Activated naive CD4-positive, alpha-beta T cell (primary cell): ENCODE measurements around the gene U2AF1L4.
"Not testable (repeated sequence)": the region's sequence is repeated elsewhere in the genome, so short reads cannot be mapped to it uniquely, and the experiment has no call there.

ENCODE experiments used
- DNase-seq, 4 experiments: peaks; one replicate each; lab custom pipeline; 2025; lab: John Stamatoyannopoulos, UW

Gene U2AF1L4

GRCh38 chr19:35780717-35781116 is 35.5 kb upstream of the U2AF1L4 start:
- DNase-seq, result no peak

GRCh38 chr19:35780058-35780457 is 34.8 kb upstream of the U2AF1L4 start:
- DNase-seq, result no peak

DNA sequence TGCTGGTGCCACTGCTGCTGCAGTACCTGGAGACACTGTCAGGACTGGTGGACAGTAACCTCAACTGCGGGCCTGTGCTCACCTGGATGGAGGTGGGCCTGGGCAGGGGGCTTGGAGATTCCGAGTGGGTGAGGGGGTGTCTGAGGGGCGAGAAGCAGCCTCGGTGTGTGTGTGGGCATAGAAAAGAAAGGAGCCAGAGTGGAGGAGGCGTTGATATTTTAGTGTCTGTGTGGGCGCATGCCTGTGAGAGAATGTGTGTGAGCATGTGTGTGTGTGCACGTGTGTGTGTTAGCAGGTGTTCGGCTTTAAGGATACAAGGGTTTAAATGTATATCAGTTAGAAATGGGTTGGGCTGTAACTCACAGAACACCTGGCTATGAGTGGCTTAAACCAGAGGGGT is 33.8 kb upstream of the U2AF1L4 start:
- no peak for DNase-seq

DNA sequence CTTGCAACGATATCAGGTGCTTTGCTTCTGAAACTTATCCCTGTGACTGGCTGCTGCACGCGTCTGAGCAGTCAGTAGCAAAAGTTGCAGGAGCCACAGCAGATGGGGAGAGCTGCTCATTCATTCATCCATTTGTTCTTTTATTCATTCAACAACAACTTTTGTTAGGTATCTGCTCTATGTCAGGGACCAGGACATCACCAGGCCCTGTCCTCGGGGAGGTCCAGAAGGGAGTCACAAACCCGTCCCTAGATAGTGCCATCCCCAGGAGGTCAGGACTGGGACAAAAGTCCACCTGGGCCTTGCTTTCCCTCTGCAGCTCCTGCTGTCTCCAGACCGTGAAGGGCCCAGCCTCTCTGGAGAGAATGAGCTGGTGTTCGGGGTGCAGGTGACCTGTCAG is 32.7 kb upstream of the U2AF1L4 start:
- DNase-seq, result no peak

DNA sequence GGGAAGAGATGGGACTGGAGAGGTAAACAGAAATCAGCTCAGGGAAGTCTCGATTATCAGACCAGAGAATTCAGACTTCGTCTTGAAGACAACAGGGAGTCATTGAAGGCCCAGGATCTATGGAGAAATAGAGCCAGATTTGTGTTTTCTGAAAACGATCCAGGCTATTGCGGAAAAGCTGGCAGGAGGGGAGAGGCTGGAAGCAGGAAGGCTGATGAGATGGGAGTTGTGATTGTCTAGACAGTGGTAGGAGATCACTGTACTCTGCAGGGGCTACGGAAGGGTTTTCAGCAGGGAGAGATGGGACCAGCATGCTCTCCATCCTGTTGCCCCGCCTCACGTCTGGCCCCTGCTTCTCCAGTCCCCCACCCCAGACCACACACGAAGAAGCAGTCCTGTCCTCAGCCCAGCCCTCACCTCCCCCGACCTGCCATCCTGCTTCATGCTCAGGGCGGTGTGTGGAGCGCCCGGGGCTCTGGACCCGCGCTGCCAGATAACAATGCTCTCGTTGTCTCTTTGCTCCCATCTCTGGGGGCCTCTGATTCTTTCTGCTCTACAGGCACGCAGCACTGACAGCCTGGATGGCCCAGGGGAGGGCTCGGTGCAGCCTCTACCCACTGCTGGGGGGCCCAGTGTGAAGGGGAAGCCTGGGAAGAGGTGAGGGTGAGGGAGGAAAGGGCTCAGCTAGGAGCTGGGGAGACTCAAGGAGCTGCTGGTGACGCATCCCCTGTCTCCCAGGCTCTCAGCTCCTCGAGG is 32.0 kb upstream of the U2AF1L4 start:
- DNase-seq, result no peak

DNA sequence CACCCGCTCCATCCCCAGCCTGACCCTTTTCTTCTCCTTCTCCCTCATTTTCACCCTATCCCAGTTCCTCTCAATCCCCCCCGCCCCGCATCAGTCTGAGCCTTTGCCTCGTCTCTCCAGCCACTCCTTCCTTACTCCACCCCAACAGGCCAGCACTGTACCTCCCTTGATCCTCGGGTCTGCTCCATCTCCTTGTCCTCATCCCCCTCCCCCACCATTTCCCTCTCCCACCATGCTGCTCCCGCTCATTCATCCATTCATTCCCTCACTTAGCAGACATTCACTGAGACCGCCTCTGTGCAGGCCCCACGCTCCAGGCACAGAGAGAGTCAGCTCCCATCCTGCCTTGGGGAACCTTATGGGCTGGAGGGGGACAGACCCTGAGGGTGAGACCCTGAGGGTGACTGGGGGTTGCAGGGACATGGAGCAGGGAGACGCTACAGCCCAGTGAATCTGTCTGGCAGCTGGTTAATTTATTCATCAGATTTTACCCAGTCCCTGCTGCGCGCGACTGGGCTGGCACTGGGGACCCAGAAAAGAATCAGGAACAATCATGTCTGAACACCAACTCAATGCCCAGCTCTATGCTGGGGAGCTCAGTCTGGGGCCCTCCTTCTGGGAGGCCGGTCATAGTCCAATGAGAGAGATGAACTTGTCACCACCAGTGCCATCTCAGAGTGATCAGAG is 31.0 kb upstream of the U2AF1L4 start:
- no peak for DNase-seq

DNA sequence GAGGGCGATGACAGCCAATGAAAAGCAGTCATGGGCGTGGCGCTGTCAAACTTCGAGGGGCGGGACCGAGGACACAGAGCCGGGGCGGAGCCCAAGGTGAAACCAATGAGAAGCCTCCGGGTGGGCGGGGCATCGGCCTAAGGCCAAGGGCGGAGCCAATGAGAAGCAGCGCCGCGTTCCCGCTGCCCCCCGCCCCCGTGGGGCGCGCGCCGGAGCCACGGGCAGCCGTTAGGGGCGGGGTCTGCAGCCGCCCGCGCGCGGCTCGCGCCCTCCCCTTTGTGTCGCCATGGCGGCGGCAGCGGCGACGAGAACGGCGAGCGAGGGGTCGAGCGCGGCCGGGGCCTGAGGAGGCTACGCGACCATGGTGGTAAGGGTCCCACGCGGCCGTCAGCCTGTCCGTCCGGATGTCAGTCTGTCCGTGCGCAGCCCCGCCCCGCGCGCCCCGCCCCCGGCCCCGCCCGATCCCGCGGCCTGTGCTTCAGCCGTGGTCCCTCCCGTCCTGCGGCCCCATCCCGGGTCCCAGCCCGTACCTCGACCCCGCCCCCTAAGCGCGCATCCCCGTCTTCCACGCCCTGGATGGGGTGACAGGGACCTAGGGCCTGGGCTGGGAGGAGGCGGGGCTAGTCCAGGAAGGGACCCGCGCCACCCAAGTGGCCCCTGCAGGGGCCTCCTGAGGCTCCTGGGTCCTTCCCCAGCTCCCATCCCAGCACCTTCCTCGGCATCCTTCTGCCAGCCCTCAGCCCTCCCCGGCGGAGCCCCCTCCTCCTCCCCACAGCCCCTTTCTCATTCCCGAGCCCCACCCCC is 30.3 kb upstream of the U2AF1L4 start, which contains the start of gene ARHGAP33:
Gene ARHGAP33, plus strand, starts transcription at position 267 of the 804 bp plus-strand sequence. Its CDS starts 95 bp downstream, at position 362.
- DNase-seq, result peak; percentile 91 to 99 (median 96)

GRCh38 chr19:35775046-35775297 is 29.8 kb upstream of the U2AF1L4 start:
- no peak for DNase-seq

GRCh38 chr19:35774274-35775045 is 29.2 kb upstream of the U2AF1L4 start:
- no peak for DNase-seq

DNA sequence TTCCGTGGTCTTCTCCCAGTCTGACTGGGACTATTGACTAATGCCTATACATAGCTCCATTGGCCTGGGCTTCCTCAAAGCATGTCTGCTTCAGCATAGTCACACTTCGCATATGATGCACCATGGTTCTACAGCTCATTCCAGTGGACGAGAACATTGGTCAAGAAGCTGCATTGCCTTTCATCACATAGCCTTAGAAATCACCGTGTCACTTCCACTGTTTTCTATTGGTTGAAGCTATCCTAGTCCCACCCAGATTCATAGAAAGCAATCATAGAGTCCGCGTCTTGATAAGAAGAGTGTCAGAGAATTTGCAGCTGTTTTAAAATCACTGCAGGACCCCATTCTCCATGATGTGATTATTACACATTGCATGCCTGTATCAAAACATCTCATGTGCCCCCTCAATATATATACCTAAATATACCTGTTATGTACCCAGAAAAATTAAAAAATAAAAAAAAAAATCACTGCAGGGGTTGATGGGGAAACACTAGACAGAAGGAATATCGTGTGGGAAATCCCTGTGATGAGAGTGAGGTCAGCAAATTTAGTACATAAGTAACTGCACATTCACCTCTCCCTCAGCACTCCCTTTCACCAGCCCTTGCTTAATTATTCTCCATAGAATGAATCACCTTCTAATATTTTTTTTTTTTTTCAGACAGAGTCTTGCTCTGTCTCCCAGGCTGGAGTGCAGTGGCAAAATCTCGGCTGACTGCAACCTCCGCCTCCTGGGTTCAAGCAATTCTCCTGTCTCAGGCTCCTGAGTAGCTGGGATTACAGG is 28.0 kb upstream of the U2AF1L4 start:
- no peak for DNase-seq

DNA sequence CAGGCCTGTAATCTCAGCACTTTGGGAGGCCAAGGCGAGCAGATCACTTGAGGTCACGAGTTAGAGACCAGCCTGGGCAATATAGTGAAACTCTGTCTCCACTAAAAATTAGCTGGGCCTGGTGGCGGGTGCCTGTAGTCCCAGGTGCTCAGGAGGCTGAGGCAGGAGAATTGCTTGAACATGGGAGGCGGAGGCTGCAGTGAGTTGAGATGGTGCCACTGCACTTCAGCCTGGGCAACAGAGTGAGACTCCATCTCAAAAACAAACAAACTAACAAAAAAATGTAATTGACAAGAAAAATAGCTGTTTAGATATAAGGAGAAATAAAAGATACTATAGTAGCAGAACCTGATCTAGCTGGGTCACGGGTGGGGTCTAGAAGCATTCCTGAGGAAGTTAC is 27.1 kb upstream of the U2AF1L4 start:
- not testable (repeated sequence) for DNase-seq

GRCh38 chr19:35768082-35768421 is 22.8 kb upstream of the U2AF1L4 start:
- no peak for DNase-seq

GRCh38 chr19:35767288-35768081 is 22.3 kb upstream of the U2AF1L4 start:
- DNase-seq, result no peak

GRCh38 chr19:35766571-35767104 is 21.4 kb upstream of the U2AF1L4 start:
- DNase-seq, result no peak

- DNase-seq, result no peak
Measured at GRCh38 chr19:35764432-35765315, 19.5 kb upstream of the U2AF1L4 start.

DNA sequence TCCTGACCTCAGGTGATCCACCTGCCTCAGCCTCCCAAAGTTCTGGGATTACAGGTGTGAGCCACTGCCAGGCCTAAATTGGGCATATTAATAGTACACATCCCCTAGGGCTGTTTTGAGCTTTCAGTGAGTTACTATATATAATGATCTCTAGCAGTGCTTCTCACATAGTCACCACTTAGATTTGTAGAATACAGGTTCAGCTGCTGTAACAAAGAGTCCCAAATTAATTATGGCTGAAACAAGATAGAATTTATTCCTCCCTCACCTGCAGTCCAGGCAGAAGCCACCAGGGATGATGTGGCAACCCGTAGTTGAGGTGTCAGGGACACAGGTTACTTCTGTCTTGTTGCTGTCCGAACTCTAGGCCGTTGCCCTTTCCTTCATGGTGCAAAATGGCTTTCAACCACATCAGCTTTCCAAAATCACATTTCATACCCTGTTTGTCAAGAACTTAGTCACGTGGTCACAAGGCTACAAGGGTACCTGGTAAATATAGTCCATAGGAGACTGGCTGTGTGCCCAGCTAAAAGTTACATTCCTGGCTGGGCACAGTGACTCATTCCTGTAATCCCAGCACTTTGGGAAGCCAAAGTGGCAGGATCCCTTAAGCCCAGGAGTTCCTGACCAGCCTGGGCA is 15.6 kb upstream of the U2AF1L4 start:
- DNase-seq, result no peak

DNA sequence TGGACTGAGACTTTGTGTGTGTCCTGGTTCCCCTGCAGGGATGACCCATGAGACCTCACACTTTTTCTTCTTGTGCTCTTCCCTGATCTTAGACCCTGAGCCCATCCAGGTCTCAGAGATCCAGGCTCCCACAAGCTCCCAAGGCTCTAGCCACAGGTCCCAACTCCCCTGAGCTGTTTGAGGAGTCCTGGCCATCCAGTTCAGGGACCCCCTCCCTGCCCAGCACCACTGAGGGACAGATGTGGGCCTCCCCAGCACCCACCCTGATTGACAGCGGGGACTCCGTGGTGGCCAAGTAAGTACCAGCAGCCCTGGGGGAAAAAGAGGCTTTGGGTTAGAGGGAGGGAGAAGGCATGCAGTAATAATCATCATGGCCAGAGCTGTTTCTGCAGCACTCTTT is 14.5 kb upstream of the U2AF1L4 start:
- no peak for DNase-seq

DNA sequence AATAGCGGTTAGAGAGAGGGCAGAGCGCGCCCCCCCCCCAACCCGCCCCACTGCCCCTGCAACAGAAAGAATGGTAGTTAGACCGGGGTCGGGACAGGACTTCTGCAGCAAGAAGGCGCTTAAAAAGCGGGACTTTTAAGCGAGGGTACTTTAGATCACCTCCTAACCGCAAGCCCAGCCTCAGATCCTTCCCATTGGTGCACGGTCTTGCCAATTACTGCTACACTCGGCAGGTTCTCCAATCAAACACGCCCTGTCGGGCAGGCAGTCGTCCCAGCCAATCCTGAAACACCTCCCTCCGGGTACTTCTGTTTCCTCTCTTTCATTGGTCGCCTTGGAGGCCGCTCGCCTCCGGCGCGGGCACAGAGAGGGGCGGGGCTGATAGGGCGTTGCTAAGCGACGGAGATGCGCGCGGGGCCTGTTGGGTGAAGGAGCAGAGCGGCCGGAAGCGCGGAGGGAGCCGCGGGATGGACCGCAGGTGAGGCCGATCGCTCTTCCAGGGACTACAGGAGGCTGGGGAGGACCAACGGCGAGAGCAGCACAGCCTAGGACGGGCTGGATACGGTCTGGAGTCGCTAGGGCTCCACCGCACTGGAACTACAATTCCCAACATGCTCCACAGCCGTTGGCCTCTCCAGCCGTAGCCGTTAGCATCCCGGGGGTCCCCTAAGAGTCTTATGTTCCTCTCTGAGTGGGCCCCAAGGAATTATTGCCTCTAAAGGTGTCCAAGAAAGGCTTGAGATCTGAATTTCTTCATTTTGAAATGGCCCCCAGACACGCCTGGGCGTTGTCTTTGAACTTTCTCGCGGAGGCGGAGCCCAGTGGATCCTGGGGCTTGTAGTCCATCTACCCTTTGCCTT is 12.8 kb upstream of the U2AF1L4 start, which contains the start of gene PROSER3:
Gene PROSER3, plus strand, starts transcription at position 428 of the 860 bp plus-strand sequence. Its CDS starts 40 bp downstream, at position 468.
- DNase-seq, result peak; percentile 84 to 97 (median 92)
